HG02678 (cell line): ENCODE measurements around the gene SLIT1.

ENCODE experiments used
- ATAC-seq: cut with Tn5 transposase; IDR thresholded peaks from one replicate; pipeline ENCODE4 v1.9.1; 2021; ENCODE audit warnings: mild to moderate bottlenecking, moderate library complexity; ENCODE audit not compliant: unreplicated experiment

The SLIT1 gene

GRCh38 chr10:96986200-96986856 lies 199.4 kb downstream of the SLIT1 start:
- no peak for ATAC-seq

GRCh38 chr10:96984541-96985131 lies 201.1 kb downstream of the SLIT1 start:
- ATAC-seq, result peak; percentile 92

- no peak for ATAC-seq
Measured at GRCh38 chr10:96982149-96982930, 203.4 kb downstream of the SLIT1 start.

DNA sequence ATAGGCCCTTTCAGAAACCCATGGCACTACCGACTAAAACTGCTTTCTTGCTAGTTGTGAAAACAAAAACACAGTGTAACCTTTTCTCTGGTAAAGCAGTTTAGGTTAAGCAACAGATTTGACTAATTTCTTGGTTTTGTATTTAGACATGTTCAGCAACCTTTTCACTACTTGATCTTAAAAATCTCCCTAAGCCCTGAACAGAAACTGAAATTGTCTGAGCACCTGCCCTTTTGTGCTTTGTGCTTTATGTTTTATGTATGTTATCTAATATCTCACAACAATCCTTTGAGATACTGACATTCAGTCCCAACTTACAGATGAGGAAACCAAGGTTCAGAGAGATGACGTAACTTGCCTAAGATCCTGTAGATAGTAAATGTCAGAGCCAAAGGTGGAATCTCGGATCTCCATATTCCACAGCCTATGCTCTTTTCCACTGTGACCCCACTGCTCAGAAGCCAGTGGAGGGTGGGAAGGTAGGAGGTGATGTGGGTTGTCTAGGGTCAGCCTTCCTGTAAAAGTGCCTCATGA lies 207.1 kb downstream of the SLIT1 start:
- ATAC-seq, result peak; percentile 83

DNA sequence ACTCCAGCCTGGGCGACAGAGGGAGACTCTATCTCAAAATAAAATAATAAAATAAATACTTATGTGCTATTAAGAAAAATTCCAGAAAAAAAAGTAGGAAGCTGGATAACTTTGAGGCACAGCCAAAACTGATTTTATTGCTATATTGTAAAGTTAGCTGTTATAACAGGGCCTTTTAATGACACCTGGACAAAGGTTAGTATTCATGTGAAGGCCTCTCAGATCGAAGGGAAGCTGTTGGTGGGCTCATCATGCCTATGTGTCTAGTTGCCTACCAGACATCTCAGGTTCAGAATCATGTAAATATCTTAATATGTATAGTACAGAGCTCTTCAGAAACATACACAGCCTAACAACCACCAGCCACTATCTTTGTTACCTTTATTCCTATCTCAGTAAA lies 210.6 kb downstream of the SLIT1 start:
- no peak for ATAC-seq

GRCh38 chr10:96973809-96974747 lies 211.7 kb downstream of the SLIT1 start:
- no peak for ATAC-seq

- no peak for ATAC-seq
Measured at GRCh38 chr10:96972264-96972663, 213.5 kb downstream of the SLIT1 start.

- no peak for ATAC-seq
Measured at GRCh38 chr10:96971324-96971723, 214.4 kb downstream of the SLIT1 start.

DNA sequence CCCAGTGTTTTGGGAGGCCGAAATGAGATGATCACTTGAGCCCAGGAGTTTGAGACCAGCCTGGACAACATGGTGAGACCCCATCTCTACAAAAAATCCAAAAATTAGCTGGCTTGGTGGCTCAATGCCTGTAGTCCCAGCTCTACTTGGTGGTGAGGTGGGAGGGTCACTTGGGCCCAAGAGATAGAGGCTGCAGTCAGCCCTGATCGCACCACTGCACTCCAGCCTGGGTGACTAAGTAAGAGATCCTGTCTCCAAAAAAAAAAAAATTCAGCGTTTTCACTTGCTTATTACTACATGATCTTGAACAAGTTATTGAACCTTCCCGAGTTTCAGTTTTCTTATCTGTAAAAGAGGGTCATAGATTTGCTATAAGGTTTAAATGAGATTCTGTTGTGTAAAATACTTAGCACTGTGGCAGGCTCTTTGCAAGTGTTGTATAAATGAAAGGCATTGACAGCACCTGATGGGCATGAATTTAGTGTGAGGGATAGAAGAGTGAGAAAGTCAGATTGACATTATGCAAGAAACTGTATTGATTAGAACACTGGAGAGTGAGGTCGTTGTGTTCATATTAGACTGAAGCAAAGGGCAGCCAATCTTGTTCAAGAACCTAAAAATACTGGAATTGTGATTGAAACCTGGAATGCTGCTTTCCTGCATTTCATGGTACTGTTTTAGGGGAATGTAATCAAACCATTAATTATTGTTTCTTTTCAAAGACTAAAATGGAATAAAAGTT lies 216.9 kb downstream of the SLIT1 start:
- no peak for ATAC-seq

- no peak for ATAC-seq
Measured at GRCh38 chr10:96967847-96968246, 217.9 kb downstream of the SLIT1 start.

DNA sequence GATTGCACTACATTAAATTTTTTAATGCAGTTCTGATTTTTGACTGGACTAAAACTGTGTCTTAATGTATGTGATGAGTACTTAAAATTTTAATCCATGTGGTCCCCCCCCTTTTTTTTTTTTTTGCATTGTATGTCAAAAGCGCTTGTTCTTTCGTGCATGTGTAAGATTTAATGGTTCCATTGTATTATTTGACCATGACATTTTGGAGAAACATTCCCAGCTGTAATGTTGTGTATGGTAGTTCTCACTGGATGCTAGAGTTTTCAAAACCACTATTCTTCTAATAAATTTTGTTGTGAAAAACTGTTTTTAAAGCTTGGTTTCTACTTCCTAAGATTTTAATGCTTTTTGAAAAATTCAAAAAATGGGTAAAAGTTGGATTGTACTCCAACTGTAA lies 221.6 kb downstream of the SLIT1 start:
- ATAC-seq, result no peak

GRCh38 chr10:96960872-96961271 lies 224.9 kb downstream of the SLIT1 start:
- no peak for ATAC-seq

DNA sequence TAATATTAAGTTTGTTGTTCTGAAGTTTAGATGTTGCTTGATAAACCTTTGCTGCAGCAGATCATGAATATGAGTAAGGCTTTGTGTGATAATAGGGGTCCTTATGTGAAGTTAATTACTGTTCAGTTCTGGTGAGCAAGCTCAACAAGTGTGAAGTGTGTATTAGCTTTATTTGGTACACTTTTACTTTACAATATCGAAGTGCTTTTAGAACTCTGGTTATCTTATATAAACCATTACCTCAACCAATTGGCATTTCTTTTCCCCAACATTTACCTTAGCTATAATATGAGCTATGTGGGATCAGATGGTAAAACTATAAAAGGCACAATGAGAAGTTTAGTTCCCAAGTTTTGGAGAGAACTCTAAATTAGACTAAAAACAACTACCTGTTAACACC lies 226.0 kb downstream of the SLIT1 start:
- no peak for ATAC-seq

- ATAC-seq, result no peak
Measured at GRCh38 chr10:96958071-96958470, 227.7 kb downstream of the SLIT1 start.

DNA sequence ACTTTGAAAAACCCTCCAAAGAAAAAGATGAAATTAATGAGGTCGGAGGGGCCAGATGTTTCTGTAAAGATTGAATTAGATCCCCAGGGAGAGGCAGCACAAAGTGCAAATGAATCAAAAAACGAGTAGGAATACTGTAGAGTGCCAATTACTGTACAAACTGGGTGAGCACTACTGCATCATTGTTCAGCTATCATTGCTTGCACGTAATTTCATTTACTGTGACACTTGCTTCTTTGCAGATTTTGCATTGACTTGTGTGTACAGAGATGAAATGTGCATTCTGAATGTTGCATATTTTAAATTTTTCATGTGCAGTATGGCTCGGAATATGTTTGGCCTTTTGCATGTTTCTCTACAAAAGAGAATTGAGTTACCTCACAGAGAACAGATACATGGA lies 230.0 kb downstream of the SLIT1 start:
- ATAC-seq, result no peak

- ATAC-seq, result no peak
Measured at GRCh38 chr10:96951954-96952353, 233.8 kb downstream of the SLIT1 start.

DNA sequence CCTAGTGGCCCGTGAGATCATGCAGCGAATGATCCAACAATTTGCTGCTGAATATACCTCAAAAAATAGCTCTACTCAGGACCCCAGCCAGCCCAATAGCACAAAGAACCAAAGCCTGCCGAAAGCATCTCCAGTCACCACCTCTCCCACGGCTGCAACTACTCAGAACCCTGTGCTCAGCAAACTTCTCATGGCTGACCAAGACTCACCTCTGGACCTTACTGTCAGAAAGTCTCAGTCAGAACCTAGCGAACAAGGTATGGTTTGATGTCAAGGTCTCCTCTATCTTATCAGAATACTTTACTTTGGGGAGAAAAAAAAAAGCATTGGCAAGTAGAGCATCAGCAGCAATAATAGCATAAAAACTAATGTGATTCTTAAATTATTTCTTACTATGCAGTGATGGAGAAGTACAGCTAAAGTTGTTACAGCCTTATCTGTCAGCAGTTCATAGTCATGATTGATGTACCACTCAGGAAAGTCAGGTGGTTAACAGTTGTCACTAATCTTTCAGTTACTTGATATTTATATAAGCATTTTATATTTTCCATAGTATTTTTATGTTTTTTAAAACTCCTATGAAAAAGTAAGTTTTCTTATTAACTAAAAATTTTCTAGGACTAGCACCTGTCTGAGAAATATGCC lies 236.6 kb downstream of the SLIT1 start:
- no peak for ATAC-seq
